ENCODE results near the gene FOXO1.
A peak's percentile ranks its signal among the peaks of the same experiment; 100 is the strongest.

Gene FOXO1

GRCh38 chr13:40599747-40600146, 66.7 kb downstream of the FOXO1 start:
- no peak for DNase-seq (ENCODE audit: low read depth)
- TF ChIP-seq, protein P1, sequence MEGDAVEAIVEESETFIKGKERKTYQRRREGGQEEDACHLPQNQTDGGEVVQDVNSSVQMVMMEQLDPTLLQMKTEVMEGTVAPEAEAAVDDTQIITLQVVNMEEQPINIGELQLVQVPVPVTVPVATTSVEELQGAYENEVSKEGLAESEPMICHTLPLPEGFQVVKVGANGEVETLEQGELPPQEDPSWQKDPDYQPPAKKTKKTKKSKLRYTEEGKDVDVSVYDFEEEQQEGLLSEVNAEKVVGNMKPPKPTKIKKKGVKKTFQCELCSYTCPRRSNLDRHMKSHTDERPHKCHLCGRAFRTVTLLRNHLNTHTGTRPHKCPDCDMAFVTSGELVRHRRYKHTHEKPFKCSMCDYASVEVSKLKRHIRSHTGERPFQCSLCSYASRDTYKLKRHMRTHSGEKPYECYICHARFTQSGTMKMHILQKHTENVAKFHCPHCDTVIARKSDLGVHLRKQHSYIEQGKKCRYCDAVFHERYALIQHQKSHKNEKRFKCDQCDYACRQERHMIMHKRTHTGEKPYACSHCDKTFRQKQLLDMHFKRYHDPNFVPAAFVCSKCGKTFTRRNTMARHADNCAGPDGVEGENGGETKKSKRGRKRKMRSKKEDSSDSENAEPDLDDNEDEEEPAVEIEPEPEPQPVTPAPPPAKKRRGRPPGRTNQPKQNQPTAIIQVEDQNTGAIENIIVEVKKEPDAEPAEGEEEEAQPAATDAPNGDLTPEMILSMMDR (IDR thresholded peaks at IDR 0.05; ENCODE audit: low read length, missing control alignments) = no peak
- H3K4me3 ChIP-seq (replicated peaks; ENCODE audit: low read depth, low read length) = no peak overlapping the region

- TF ChIP-seq, protein P1 (IDR thresholded peaks at IDR 0.05; ENCODE audit: low read length, missing control alignments) = no peak
- no peak for DNase-seq (ENCODE audit: low read depth)
- H3K4me3 ChIP-seq (replicated peaks; ENCODE audit: low read depth, low read length) = no peak overlapping the region
These were observed 67.3 kb downstream of the FOXO1 start for GRCh38 chr13:40599124-40599523.

- no peak overlapping the region for H3K4me3 ChIP-seq (replicated peaks; ENCODE audit: low read depth, low read length)
- TF ChIP-seq, protein P1 (IDR thresholded peaks at IDR 0.05; ENCODE audit: low read length, missing control alignments) = no peak
- DNase-seq (ENCODE audit: low read depth) = no peak
These were observed 67.9 kb downstream of the FOXO1 start for GRCh38 chr13:40598569-40598968.

GRCh38 chr13:40597735-40598365, 68.6 kb downstream of the FOXO1 start:
- DNase-seq (ENCODE audit: low read depth) = no peak
- no peak overlapping the region for H3K4me3 ChIP-seq (replicated peaks; ENCODE audit: low read depth, low read length)
- TF ChIP-seq, protein P1 (IDR thresholded peaks at IDR 0.05; ENCODE audit: low read length, missing control alignments) = no peak

- DNase-seq (ENCODE audit: low read depth) = no peak
- TF ChIP-seq, protein P1 (IDR thresholded peaks at IDR 0.05; ENCODE audit: low read length, missing control alignments) = no peak
- H3K4me3 ChIP-seq (replicated peaks; ENCODE audit: low read depth, low read length) = no peak overlapping the region
These were observed 70.0 kb downstream of the FOXO1 start for GRCh38 chr13:40596484-40596883.

GRCh38 chr13:40595693-40596092, 70.7 kb downstream of the FOXO1 start:
- peak; percentile 47 for DNase-seq (ENCODE audit: low read depth)
- no peak overlapping the region for H3K4me3 ChIP-seq (replicated peaks; ENCODE audit: low read depth, low read length)
- TF ChIP-seq, protein P1 (IDR thresholded peaks at IDR 0.05; ENCODE audit: low read length, missing control alignments) = no peak

- no peak overlapping the region for H3K4me3 ChIP-seq (replicated peaks; ENCODE audit: low read depth, low read length)
- DNase-seq (ENCODE audit: low read depth) = no peak
- TF ChIP-seq, protein P1 (IDR thresholded peaks at IDR 0.05; ENCODE audit: low read length, missing control alignments) = no peak
These were observed 74.4 kb downstream of the FOXO1 start for GRCh38 chr13:40592035-40592434.
